ENCODE results near the gene PLXND1.

The PLXND1 gene

DNA sequence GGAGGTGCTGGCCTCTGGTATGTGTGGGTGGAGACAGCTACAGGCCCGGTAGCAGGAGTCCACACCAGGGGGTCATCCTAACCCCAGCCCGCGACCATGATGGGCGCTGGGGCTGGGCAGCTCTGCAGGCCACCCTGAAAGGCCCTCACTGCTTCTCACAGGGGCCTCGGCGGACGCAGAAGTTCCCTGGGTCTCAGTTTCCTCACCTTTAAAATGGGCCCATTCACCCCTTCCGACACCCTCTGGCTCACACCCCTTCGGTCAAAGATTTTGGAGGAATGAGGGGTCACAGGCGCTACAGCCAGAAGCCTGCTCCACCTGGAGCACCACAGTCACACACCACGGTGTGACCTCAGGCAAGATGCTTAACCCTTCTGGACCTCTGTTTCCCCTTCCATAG lies 8.0 kb downstream of the PLXND1 start:
- CTCF ChIA-PET: no interaction called here
- POLR2A ChIA-PET: no interaction called here
- no peak for DNase-seq (ENCODE audit: extremely low spot score)
- TF ChIP-seq, protein P1, sequence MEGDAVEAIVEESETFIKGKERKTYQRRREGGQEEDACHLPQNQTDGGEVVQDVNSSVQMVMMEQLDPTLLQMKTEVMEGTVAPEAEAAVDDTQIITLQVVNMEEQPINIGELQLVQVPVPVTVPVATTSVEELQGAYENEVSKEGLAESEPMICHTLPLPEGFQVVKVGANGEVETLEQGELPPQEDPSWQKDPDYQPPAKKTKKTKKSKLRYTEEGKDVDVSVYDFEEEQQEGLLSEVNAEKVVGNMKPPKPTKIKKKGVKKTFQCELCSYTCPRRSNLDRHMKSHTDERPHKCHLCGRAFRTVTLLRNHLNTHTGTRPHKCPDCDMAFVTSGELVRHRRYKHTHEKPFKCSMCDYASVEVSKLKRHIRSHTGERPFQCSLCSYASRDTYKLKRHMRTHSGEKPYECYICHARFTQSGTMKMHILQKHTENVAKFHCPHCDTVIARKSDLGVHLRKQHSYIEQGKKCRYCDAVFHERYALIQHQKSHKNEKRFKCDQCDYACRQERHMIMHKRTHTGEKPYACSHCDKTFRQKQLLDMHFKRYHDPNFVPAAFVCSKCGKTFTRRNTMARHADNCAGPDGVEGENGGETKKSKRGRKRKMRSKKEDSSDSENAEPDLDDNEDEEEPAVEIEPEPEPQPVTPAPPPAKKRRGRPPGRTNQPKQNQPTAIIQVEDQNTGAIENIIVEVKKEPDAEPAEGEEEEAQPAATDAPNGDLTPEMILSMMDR (IDR thresholded peaks at IDR 0.05; ENCODE audit: control extremely low read depth, extremely low read depth, low read depth, missing control alignments): no peak

DNA sequence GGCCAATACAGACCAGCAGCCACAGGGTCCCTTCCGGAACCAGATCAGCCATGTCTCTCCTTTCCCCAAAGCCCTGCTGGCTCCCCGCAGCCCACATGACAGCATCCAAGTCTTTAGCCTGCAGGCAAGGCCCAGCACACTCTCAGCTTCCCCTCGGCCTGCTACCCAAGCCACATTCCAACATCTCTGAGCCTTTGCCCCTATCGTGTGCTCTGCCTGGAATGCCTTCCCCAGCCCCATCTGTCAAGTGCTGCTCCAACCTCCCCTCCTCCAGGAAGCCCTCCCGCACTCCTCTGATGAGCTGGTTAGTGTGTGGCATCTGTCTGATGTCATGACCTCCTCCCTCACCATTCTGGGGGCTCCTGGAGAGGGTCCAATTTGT lies 8.5 kb downstream of the PLXND1 start:
- POLR2A ChIA-PET: no interaction called here
- TF ChIP-seq, protein P1 (IDR thresholded peaks at IDR 0.05; ENCODE audit: control extremely low read depth, extremely low read depth, low read depth, missing control alignments): no peak
- CTCF ChIA-PET: interaction anchor here (1.6 kb wide), 1 partner anchor 108 kb away, joined by 3 read pairs; no protein-coding TSS in a partner anchor
- DNase-seq (ENCODE audit: extremely low spot score): no peak

DNA sequence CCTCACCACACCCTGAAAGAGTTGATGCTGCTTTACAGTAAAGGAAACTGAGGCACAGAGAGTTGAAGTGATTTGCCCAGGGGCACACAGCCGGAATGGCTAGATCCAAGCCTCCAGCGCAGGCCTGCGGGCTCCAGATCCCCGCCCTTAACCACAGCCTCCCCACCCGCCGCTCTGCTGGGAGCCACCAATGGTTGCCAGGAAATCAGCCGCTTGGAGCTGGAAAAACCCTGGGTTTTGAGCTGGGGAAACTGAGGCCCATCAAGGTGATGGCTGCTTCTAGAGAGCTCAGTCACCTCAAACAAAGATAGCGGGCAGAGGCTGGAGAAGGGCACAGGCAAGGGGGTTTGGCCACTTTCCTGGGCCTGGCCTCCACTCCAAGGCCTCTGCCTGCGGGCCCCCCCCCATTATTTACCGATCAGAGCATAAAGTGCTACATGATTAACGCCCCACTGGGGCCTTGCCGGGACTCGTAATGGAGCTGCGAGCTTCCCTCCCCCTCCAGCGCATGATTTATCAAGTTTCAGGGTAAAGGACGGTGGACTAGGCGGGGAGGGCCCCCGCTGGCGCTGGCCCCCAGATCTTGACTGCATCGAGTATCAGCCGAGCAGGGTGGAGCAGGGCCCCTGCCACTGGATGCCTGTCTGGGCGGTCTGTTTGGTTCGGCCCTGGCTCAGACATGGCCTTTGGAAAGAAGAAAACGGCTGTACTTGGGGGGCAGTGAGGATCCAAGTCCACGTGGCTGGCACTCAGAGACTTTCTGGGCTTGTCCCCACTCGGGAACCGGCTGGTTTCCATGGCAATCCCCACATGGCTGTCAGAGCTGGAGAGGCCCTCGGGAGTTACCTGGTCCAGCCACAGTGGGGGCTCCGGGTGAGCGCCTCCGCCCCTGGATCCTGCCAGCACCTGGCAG lies 9.1 kb downstream of the PLXND1 start:
- ChIA-PET CTCF (interaction anchor here (1.6 kb wide), 1 partner anchor 107 kb away, joined by 3 read pairs; no protein-coding TSS in a partner anchor), POLR2A (no interaction called here)
- no peak for DNase-seq (ENCODE audit: extremely low spot score)
- TF ChIP-seq, protein P1 (IDR thresholded peaks at IDR 0.05; ENCODE audit: control extremely low read depth, extremely low read depth, low read depth, missing control alignments): no peak

DNA sequence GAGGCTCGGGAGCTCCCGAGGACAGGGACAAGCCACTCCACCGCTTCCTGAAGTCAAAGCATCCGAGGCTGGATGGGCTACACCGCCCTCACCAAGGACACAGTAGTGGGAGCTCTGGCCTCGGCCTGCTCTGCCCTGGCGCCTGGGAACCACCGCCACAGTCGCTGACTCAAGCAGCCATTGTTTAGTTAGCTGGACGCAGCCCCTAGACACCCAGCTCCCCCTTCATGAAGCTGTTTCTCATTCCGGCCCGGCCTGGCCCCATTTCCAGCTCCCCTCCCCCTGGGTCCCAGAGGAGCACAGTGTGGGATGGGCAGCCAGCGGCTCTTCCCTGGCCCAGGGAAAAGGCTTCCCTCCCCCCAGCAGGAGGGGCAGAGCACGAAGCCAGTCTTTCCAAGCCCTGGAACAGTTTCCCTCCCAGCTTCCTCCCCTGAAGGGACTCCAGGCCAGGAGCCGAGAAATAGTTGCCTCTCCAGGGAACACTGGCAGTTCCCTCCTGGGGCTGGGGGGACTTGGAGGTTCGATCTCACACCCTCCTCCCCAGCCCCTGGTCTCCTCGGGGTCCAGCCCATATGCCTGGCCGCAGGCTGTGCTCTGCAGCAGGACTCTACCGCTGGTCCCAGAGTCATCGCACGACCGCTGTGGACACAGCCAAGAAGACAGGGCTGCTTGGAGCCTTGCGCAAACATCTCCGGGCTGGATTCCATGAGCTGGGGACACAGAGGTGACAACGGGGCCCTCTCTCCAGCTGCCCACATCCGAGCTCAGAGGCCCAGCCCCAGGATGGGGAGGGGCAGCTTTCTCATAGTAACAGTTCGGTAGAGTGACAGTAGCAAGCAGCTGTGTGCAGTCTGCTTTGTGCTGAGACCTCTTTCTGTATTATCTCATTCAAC lies 10.0 kb downstream of the PLXND1 start:
- CTCF ChIA-PET: interaction anchor here (1.0 to 1.6 kb wide), 2 partner anchors 31 to 106 kb away, joined by 3 to 4 read pairs; no protein-coding TSS in a partner anchor
- DNase-seq (ENCODE audit: extremely low spot score): no peak
- POLR2A ChIA-PET: interaction anchor here (0.5 kb wide), 1 partner anchor 31 kb away, joined by 3 read pairs; no protein-coding TSS in a partner anchor
- TF ChIP-seq, protein P1 (IDR thresholded peaks at IDR 0.05; ENCODE audit: control extremely low read depth, extremely low read depth, low read depth, missing control alignments): no peak

DNA sequence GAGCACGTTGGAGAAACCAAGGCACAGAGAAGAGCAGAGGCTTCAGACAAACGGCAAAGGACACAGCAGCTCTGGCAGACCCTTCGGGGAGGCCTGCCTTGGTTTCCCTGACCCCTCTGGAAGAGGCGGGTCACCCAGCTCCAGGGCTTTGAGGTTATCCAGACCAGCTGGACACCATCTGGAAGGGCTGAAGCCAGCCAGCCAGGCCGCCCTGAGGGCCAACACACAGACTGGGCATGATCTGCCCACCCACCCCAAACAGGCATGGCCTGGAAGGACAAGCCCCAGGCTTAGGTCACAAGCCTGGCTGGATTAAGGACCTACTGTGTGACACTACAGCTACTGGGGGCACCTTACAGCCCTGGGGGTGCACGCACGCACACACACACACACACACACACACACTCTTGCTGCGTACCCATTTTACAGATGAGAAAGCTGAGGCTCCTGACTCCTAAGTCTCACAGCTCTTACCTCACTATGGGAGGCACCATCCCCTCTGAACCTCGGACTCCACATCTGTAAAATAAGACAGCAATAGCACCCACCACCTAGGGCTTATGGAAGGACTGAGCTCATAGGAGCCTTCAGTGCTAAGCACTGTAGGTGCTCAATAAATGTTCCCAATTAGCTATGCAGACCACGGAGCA lies 10.8 kb downstream of the PLXND1 start:
- CTCF ChIA-PET: interaction anchor here (1.0 kb wide), 1 partner anchor 32 kb away, joined by 4 read pairs; no protein-coding TSS in a partner anchor
- POLR2A ChIA-PET: interaction anchor here (0.5 kb wide), 1 partner anchor 30 kb away, joined by 3 read pairs; no protein-coding TSS in a partner anchor

More for the DNA sequence above, 10.8 kb downstream of the PLXND1 start:
- TF ChIP-seq, protein P1 (IDR thresholded peaks at IDR 0.05; ENCODE audit: control extremely low read depth, extremely low read depth, low read depth, missing control alignments): no peak
- no peak for DNase-seq (ENCODE audit: extremely low spot score)
